AG20443 (cell line): ENCODE data around the gene CTNNA2.

Experiments used
- DNase-seq: peaks from one replicate; pipeline ENCODE4 v3.0.0; 2012; ENCODE audit warnings: low spot score, mixed read lengths

Gene CTNNA2

DNA sequence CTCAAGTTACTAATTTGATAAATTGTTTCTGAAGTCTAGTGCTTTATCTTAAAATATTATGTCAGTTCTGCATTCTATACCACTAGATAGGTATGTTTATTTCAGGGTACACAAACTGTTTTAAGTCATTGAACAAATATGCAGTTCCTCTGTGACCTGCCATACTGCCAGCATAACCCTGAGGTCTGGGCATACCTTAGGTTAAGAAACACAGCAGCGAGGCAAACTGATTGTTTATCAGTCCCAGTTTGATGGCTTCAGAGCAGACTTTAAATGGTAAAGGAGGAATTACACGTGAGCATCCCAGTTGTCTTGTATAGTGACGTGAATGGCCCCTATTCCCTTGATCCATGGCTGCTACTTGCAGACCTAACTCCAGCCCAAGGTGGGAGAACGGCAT is 978.1 kb downstream of the CTNNA2 start:
- DNase-seq: no peak

DNA sequence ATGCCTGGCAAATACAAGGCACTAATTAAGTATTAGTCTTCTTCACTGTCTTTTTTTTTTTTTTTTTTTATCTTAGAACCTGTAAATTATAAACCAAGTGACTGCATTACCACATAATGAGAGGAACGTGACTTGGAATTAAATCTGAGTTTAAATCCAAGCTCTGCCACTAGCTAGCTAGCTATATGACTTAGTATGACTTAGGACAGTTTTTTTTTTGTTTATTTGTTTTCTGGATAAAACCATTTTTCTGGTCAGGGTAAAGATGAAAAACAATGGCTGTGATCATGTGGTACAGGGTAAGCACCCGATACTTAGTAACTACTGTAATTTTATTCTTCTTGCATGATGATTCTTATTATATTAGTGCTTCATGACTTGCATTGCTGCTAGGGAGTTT is 983.5 kb downstream of the CTNNA2 start:
- no peak for DNase-seq

DNA sequence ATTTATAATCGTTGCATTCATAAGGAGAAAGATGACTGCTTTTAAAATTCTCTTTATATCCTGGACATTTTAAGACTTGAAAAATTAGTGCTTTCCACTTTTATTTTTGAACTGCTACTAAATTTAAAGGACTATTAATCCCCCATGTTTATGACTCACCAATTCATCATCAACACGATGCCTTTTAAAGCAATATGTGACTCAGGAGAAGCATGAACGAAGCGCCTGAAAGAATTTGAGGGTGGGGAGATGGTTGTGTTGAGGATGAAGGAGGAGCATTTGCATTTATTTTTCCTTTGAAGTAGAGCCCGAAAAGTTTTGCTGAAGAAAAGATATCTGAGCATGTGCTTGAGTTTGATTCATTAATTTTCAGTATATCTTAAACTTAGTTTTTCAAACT is 983.9 kb downstream of the CTNNA2 start:
- peak; percentile 20 for DNase-seq

DNA sequence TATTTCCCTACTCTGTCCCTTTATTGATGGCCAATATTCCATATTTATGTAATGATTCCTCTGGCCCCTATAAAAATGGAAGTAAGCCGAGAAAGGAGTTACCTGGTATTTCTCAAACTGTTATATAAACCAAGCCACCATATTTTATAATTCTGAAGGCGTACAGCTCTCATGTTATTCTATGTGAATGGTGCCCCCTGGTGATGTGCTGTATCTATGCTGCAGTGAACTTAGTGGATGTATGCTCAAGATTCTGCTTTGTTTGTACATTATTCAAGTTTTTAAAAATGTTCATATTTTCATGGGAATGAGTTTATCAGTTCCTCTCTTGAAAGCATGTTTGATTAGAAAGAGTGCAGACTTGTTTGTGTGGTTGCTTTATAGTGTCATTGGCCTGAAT is 986.2 kb downstream of the CTNNA2 start:
- peak; percentile 11 for DNase-seq

DNA sequence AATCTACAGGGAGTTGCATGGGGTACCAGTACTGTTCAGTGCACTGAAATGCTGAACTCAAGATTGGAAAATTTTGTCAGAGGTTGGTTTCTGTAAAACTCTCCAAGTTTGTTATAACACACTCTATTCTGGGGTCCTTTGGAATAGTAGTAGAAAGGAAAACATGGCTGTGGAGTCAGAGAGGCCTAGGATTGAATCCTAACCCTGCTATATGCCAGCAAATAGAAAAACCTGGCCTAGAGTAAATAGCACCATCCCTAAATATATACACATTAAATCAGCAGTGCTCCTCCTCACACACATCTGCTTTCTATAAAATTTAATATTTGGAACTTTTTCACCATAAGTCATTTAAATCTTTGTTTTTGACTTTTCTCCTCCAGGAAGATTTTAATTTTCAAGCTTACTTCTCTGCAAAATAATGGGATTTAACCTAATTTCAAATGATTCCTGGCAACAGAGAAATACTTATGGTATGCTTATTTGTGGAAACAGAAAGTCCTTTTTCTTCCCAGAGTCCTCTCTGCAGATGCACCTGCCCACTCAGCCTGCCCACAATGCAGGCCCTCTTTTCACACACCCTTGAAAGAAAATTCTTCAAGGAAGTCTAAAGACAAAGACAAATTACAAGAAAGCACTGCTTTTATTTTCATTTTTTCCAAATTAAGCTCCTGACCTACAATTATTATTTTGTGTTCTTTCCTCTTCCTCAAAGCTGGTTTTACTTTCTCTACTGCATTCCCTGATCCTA is 989.2 kb downstream of the CTNNA2 start:
- DNase-seq: no peak

DNA sequence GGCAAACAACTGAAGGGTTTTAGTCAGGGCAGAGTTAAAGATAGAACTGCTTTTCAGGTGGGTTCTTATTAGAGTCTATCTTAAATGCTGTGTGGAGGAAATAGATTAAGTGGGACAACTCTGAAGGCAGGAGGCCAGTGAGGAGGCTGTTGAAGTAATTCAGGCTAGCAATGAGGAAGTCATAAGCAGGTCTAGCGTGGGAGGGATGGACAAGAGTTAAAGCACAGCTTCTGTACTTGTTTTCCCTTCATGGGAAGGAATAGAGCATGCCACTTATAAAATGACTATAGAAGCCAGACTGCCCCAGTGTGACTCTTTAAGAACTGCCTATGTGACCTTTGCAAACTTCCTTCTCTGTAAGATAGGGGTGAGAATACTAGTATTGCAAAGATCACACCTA is 993.7 kb downstream of the CTNNA2 start:
- no peak for DNase-seq

DNA sequence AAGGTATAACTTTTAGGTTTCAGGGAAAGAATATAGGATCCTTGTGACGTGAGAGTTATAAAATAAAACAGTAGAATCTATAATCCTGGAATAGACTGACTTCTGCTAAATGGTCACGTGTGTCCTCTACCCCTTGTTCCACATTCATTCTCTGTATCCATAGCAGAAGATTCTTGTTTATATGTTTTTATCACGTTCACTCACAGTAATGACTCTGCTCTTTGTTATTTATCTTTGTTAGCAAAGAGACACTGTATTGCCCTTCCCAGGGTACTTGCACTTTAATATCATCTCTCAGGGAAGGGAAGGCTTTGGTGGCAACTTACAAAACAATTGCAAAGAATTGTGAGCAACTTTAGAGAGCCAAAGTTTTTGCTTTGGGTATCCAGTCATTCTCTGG is 997.9 kb downstream of the CTNNA2 start:
- DNase-seq: no peak

DNA sequence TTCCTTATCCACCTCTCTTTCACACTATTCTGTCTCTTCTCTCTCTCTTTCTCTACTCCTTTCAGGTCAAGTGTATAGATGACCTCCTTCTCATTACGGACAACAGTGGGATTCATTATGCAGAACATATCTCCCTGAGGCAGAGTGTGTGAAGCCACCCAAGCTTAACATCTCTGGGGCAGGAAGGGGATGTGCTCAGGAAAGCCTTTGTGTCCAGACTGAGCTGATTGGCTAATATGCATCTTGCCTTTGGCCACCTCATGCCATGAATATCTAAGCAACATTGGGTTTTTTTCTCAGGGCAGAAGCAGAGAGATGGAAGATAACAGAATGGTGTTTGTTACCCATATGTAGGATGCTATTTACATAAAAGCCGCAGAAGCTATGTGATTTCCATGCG is 1003.1 kb downstream of the CTNNA2 start:
- DNase-seq: no peak

DNA sequence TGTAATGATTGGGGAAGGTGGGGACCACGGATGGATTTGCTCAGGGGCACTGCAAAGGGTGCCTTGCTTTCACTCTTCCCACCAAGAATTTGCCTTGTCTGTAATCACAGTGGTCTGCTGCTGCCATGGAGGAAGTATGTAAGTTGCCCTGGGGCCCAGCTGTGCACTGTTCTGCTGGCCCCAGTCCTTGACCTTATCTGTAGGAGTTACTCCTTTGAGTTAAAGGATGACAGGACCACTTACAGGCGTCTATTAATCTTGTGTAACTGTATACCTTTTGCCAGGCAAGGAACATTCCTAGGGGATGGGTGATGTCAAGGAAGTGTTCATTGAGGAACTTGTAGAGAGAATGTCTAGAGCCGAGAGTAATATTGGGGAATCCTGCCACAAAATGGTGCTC is 1004.5 kb downstream of the CTNNA2 start:
- no peak for DNase-seq

DNA sequence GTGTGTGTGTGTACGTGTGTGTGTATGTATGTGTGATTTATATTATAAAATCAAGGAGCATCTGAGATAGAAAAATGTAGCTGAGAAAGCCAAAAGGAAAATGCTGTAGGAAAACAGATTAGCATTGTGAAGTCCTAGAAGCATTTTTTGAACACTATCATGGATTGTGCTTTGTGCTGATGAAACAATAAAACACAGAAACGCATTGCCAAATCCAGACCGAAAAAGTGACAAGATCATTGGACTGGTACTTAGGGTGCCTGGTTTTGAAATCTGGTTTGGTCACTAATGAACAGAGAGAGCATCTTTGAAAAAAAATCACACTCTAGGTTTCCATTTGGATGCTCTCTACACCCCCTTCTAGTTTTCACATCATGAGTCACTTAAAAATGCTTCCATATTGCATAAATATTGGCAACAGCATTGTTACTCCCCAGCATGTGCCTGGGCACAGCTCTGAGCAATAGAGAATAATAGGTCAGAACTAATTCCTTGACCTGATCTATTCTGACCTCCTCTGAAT is 1006.3 kb downstream of the CTNNA2 start:
- no peak for DNase-seq

DNA sequence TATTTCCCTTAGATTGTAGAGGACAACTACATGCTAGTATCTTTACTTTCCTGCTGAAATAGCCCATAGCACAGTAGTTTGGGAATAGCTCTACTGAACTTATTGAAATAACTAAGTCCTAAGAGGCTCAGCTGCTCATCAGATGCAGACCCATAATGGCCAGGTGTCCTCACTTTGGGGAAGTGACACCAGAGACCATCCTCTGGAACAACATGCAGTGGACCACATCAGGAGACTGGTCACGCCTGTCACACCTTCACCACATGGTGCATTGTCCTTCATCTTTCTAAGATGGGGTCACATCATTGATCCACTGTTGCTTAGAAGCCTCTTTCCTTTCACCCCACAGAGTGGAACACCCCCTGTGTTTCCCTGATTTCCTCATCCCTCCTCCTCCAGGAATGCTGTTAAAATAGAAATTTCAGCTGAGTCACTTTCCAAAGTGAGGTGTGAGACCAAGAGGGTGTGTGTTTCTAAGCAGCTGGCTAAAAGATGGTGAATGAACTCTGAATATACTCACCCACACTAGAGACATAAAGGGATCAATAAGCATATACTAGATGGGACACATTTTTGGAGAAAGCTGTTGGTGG is 1006.9 kb downstream of the CTNNA2 start:
- DNase-seq: no peak

DNA sequence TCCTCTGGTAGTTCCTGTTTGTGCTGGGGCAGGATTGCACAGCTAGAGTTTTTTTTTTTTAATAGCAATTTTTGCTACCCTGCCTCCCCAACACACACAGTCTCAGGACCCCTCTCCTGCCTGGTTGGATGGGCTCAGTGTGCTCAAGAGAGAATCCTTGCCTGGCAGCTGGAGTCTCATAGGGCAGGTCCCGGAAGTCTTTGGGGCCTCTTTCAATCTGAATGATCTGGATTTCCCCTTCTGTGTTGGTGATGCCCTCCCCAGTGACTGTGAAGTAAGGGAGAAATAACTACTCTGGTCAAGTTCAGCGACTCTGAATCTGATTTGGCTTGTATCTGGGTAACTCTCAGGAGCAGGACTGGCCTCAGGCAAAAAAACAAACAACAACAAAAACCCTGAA is 1012.3 kb downstream of the CTNNA2 start:
- DNase-seq: no peak

DNA sequence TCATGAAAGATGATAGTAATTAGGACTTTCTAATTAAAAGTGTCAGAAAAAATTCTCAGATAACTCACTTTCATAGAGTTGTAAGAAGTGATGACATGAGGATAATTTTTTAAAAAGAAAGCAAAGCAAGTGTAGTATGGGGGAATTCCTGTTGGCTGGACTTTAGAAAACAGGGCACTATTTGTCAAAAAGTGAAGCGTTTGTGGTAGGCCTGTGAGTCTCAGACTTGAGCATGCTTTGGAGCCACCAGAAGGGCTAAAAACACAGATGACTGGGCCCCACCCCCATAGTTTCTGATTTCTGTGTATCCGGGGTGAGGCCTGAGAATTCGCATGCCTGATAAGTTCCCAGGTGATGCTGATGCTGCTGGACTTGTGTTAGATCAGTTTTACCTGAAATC is 1014.3 kb downstream of the CTNNA2 start:
- no peak for DNase-seq

DNA sequence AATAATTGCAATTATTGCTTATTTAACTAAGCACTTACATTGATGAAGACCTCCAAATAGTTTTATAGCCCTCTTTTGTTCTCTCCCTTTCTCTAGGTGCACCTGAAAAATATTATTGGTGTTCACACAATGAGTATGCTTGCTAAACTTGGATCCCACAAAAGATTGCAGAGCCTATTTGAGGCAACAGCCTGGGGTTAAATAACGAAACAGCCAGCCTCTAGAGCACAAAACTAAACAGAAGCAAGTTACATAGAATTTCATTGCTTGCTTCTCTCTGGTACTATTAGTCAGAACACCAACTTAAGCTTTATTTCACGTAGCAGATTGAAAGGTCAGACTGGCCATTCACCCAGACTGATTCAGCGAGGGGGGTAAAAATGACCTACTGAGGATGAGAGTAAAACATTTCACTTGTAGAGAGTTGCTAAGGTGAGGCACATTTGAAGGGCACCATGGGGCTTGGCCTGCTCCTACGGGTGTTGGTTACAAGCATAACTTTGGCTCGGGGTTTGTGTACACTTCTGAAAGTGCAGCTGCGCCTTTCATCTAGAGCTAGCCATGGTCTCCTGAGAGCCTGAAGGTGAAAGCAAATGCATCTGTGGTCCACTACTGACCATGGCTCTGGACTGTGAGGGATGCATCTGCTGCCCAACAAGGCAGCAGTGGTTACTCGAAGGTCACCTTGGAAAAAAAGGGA is 1016.8 kb downstream of the CTNNA2 start:
- DNase-seq: no peak

DNA sequence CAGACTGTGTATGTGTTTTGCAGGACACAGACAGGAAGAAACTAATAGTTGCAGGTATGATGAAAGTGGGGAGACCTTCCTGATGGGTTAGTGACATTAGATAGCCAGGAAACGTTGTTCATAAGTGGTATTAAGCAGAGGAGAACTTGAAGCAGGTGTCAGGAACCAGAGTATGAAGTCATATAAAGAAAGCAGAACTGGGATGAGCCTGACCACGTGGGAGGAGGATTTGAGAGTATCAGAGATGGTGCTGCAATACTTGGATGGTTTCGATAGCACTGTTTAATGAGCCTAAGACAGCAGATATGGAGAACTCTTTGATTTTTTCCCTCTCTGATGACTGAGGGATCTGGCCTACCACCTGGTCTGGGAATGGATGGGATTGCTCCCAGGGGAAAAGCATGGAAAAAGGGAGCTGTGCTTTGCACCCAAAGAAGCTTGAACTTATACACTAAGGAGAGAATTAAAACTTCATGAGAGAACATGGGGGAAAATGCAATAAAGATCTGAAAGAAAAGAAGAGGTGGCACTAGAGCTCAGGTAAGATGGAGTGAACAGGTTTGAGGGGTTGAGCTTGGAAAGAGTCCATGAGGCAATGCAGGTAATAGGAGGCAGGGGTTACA is 1017.7 kb downstream of the CTNNA2 start:
- DNase-seq: no peak

DNA sequence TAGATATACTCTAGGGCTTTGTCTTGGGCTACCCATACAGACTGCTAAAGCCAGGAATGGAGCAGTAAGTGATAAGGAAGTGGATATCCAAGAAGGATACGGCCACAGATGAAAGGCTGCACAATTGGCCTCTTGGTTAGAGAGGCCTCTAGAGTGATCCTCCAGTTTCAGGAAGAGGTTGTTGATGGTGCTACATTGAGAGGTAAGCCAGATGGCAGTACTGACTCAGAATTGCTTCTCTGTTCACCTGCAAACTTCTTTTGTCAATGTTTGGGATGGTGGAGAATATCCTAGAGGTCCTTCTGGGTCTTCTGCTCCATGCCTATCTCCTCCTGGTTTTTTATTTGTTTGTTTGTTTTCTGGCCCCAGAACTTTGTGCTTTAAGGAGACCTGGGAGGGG is 1018.5 kb downstream of the CTNNA2 start:
- no peak for DNase-seq

DNA sequence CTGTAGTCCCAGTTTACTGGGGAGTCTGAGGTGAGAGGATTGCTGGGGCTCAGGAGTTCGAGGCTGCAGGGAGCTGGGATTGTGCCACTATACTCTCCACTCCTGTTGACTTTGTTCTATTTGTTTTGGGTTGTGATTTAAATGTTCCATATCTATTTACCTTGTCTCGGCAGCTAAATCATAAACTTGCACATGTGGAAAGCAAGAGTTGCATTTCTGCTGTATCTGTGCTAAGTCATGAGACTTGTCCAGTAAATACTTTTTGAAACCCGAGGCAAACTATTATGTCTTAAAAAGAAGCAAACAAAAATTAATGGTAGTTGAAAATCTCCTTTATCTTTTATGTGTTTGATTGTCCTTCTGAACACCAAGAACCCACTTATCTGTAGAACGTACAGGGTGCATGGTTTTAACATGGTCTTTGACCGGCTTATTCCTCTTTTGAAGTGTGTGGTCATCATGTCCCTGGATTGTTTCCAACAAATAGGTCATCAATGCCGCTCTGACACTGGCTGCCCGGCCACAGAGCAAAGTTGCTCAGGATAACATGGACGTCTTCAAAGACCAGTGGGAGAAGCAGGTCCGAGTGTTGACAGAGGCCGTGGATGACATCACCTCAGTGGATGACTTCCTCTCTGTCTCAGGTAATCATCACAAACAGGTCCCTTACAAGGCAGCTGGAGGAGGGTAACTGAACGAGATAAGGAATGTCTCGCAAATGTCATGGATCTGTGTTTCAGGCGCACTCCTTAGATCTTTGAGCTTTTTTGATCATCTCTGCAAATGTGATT is 1032.8 kb downstream of the CTNNA2 start:
- DNase-seq: no peak

DNA sequence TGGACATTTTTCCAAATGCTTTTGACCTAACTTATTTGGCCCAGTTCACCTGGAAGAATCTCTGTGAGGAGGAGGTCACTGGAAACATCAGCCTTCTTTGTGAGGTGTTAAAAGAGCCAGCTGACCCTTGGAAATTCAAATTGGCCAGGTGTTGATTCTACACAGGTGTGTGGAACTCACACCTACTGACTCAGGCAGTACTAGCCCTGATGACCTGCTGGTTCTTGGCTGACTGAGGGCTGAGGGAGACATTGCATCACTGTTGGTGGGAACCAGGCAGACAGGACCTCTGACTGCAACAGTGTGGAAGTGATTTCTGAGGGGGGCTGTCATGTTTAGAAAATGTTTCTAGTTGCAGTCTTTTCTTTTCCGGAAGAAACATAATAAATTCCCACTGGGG is 1033.9 kb downstream of the CTNNA2 start:
- DNase-seq: no peak

DNA sequence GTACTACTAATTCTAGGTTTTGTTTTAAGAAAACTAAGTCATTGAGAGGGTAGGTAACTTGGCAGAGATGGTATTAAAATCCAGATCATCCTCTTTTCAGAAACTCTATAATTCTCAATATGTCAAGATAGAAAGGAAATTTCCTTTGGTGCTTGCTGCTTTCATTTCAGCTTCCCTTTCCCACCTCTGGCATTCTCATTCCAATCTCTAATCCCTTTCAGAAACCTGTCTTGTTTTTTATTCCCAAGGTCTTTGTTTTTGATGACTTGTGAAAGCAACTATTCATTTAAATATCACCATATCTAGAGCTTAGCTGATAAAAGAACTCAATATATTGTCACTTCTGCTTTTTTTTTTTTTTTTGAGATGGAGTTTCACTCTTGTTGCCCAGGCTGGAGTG is 1034.5 kb downstream of the CTNNA2 start:
- no peak for DNase-seq

DNA sequence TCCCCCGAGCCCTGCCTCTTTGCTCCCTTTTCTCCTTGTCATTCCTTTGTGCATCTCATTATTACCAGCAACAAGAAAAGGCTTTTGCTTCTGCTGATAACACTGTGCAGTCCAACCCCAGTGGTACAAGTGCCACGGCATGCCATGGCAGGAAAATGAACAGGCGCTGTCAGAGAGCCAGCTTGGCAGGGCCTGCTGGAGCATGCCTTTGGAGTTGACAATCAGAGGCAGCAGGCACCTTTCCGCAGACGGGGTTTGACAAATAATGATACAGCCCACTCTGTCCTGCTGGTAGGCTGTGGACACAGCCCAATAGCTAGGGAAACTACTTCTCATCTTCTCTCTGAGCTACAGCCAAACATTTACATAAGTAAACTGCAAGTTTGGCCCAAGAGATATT is 1035.6 kb downstream of the CTNNA2 start:
- DNase-seq: no peak

DNA sequence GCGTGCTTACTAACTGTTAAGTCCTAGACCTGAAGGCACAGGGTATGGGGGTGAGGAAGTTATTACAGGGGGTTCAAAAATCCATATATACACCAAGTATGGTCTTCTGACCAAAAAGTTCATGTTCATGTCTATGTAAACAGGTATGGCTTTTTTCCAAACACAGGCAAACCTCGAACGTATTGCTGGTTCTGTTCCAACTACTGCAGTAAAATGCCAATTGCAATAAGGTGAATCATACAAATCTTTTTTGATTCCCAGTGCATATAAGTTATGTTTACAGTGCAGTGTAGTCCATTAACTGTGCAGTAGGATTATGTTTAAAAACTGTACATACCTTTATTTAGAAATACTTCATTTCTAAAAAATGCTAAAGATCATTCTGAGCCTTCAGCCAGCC is 1037.0 kb downstream of the CTNNA2 start:
- no peak for DNase-seq

DNA sequence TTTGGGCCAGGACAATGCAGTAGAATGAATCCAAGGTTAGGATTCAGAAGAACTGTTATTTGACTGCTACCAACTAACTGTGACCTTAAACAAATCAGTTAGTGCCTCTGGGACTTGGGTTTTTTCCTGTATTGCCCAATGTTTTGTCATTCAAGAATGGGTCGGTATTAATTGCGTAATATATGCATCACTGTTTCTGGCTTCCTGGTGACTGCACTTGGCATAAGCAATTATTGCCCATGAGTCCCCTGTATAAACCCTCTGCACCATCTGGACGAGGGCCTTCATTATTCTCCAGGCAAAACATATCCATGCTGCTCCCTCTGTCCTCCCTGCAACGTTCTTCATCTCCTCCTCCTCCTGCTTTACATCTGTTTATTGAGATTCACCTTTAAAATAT is 1047.5 kb downstream of the CTNNA2 start:
- DNase-seq: no peak
